PC-3 (cell line): Measurements from ENCODE around the gene SDK2. TPM values are rescaled to one million over a fixed set of nuclear protein-coding genes. Genes with fewer than 3 reads are reported as not detected.

Source experiments
- ATAC-seq: fragments of 200-7000 bp; cut with Tn5 transposase; 2 replicates; pipeline ENCODE4 v1.9.1; 2020; ENCODE audit warnings: mild to moderate bottlenecking, moderate library complexity
- BruUV-seq: library from RNA; stranded (reverse); fragments of 400-500 nt; replicated peaks from 2 replicates; lab custom pipeline; 2021; lab: Mats Ljungman, UMichigan
- CTCF ChIA-PET: fragments of 300-600 bp; sonication (Branson Sonifier 250); formaldehyde crosslinking; loops from one replicate; lab custom pipeline; 2022; ENCODE audit warnings: antibody characterized with exemption; lab: Charles Lee
- POLR2A ChIA-PET: fragments of 300-600 bp; sonication (Branson Sonifier 250); formaldehyde crosslinking; loops from one replicate; lab custom pipeline; 2022; ENCODE audit warnings: antibody characterized with exemption; ENCODE audit not compliant: unreplicated experiment; lab: Charles Lee
- DNase-seq: peaks from one replicate; pipeline ENCODE4 v3.0.0-alpha.2; 2015
- H2AFZ ChIP-seq: fragments of 300-600 bp; sonication (generic); 2 replicates; pipeline ENCODE4 v1.6.0; 2016; ENCODE audit warnings: antibody characterized with exemption, low read length
- H3F3A ChIP-seq: fragments of 300-600 bp; sonication (generic); one replicate; pipeline ENCODE4 v1.6.0; 2017; ENCODE audit warnings: antibody characterized with exemption, low read length, control low read depth, mild to moderate bottlenecking; ENCODE audit not compliant: unreplicated experiment
- H3K27ac ChIP-seq: fragments of 300-600 bp; sonication (generic); 2 replicates; pipeline ENCODE4 v1.5.1; 2016; ENCODE audit warnings: mild to moderate bottlenecking, low read length
- H3K27me3 ChIP-seq: fragments of 300-600 bp; sonication (generic); 2 replicates; pipeline ENCODE4 v1.6.1; 2016; ENCODE audit warnings: low read length, mixed read lengths
- H3K36me3 ChIP-seq: fragments of 300-600 bp; sonication (generic); 2 replicates; pipeline ENCODE4 v1.6.1; 2016; ENCODE audit warnings: low read depth, mixed run types, low read length, mixed read lengths
- H3K4me1 ChIP-seq: fragments of 300-600 bp; sonication (generic); 2 replicates; pipeline ENCODE4 v1.5.1; 2016; ENCODE audit warnings: low read length; ENCODE audit not compliant: insufficient read depth
- H3K4me2 ChIP-seq: fragments of 300-600 bp; sonication (generic); 2 replicates; pipeline ENCODE4 v1.6.0; 2016; ENCODE audit warnings: low read length
- H3K4me3 ChIP-seq: fragments of 300-600 bp; sonication (generic); 2 replicates; pipeline ENCODE4 v1.5.1; 2016; ENCODE audit warnings: mild to moderate bottlenecking, low read length, mixed read lengths
- H3K79me2 ChIP-seq: fragments of 300-600 bp; sonication (generic); 2 replicates; pipeline ENCODE4 v1.6.1; 2017; ENCODE audit warnings: low read length, mixed read lengths
- H3K9ac ChIP-seq: fragments of 300-600 bp; sonication (generic); 2 replicates; pipeline ENCODE4 v1.6.0; 2016; ENCODE audit warnings: mild to moderate bottlenecking, low read length
- H3K9me2 ChIP-seq: fragments of 300-600 bp; sonication (generic); replicated peaks from 2 replicates; pipeline ENCODE4 v1.6.1; 2016; ENCODE audit warnings: mixed run types, low read length, mixed read lengths
- H3K9me3 ChIP-seq: fragments of 300-600 bp; sonication (generic); 2 replicates; pipeline ENCODE4 v1.6.1; 2016; ENCODE audit warnings: low read length, mixed read lengths
- H4K20me1 ChIP-seq: fragments of 300-600 bp; sonication (generic); 2 replicates; pipeline ENCODE4 v1.6.1; 2016; ENCODE audit warnings: low read length, mixed read lengths
- EZH2 ChIP-seq: fragments of 300-600 bp; sonication (generic); IDR thresholded peaks from one replicate; pipeline ENCODE4 v1.6.1; 2017; ENCODE audit warnings: antibody characterized with exemption, mild to moderate bottlenecking, low read length; ENCODE audit not compliant: unreplicated experiment
- EZH2phosphoT487 ChIP-seq: fragments of 300-600 bp; sonication (generic); IDR thresholded peaks from 2 replicates; pipeline ENCODE4 v1.6.1; 2018; ENCODE audit warnings: mild to moderate bottlenecking, antibody characterized with exemption, low read length, borderline replicate concordance
- intact Hi-C: fragments of 100-400 bp; cut with micrococcal nuclease; formaldehyde crosslinking; loops from 2 replicates; pipeline ENCODE4 v1.9.0; 2023
- total RNA-seq: library from RNA; depleted of rRNA; stranded (reverse); fragments of >200 nt; gene quantifications from 2 replicates; pipeline ENCODE4 v1.2.3, GENCODE V29; 2014
- TF ChIP-seq, protein P1 (sequence below): fragments of 300-600 bp; sonication (generic); conservative IDR thresholded peaks from 2 replicates; pipeline ENCODE4 v1.5.1; 2017; ENCODE audit warnings: antibody characterized with exemption, low read depth, mild to moderate bottlenecking, low read length

Gene SDK2
- total RNA-seq, 1 experiment from 2014 or later, result 0.07 TPM

DNA sequence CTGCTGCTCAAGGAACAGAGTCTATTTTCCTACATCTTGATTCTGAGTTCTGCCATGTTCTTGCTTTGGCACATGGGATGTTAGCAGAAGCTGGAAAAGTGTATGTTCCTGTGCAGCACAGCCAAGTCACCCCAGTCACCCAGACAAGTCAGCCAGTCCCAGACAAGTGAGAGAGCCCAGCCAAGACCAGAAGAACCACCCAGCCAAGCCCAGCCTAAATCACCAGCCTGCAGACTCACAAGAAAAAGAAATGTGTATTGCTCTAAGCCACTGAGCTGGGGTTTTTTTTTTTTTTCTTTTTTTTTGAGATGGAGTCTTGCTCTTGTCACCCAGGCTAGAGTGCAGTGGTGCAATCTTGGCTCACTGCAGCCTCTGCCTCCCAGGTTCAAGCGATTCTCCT lies 191.2 kb downstream of the SDK2 start:
- intact Hi-C loops, result no loop called here
- no peaks in the 10 kb centered on the region for H4K20me1 ChIP-seq
- ATAC-seq (no peak), DNase-seq (no peak)
- H3K4me2 ChIP-seq, result no peak overlapping the region
- peaks cover 66% of the 10 kb centered on the region for H3K27me3 ChIP-seq
- no peaks in the 10 kb centered on the region for H3K4me1 ChIP-seq
- no TSS peak for BruUV-seq
- H3K9me3 ChIP-seq, result no peaks in the 10 kb centered on the region
- no peaks in the 10 kb centered on the region for H3K9me2 ChIP-seq
- no peak overlapping the region for H3K4me3 ChIP-seq
- ChIA-PET CTCF (no interaction called here), POLR2A (no interaction called here)
- no peaks in the 10 kb centered on the region for H3F3A ChIP-seq
- no peak for TF ChIP-seq EZH2phosphoT487
- TF ChIP-seq, protein P1, sequence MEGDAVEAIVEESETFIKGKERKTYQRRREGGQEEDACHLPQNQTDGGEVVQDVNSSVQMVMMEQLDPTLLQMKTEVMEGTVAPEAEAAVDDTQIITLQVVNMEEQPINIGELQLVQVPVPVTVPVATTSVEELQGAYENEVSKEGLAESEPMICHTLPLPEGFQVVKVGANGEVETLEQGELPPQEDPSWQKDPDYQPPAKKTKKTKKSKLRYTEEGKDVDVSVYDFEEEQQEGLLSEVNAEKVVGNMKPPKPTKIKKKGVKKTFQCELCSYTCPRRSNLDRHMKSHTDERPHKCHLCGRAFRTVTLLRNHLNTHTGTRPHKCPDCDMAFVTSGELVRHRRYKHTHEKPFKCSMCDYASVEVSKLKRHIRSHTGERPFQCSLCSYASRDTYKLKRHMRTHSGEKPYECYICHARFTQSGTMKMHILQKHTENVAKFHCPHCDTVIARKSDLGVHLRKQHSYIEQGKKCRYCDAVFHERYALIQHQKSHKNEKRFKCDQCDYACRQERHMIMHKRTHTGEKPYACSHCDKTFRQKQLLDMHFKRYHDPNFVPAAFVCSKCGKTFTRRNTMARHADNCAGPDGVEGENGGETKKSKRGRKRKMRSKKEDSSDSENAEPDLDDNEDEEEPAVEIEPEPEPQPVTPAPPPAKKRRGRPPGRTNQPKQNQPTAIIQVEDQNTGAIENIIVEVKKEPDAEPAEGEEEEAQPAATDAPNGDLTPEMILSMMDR, result no peak
- no peak for TF ChIP-seq EZH2
- H3K9ac ChIP-seq, result no peak overlapping the region
- no peaks in the 10 kb centered on the region for H3K36me3 ChIP-seq
- no peak overlapping the region for H3K27ac ChIP-seq
- no peak overlapping the region for H2AFZ ChIP-seq
- H3K79me2 ChIP-seq, result no peaks in the 10 kb centered on the region

DNA sequence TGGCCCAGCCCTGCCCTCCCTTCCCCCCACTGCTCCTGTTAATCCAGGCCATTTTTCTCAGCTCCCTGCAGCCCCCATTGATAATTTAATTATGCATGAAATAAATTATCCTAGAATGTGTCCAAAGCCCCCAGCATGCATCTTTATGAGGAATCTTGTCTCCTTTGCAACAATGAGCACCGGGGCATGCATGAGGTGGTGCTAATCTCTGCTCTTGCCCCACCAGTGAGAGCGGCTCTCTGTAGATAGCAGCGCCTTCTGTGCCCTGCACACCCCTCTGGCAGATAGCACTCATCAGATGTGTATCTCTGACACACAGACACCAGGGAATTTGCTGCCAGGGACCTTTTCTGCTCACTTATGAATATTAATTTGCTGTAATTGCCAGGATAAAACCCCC lies 192.2 kb downstream of the SDK2 start:
- Histone ChIP-seq H3K27me3 (peaks cover 69% of the 10 kb centered on the region), H3K4me2 (no peak overlapping the region), H3K9me2 (no peaks in the 10 kb centered on the region), H3K36me3 (no peaks in the 10 kb centered on the region), H4K20me1 (no peaks in the 10 kb centered on the region), H2AFZ (no peak overlapping the region), H3K9me3 (no peaks in the 10 kb centered on the region), H3F3A (no peaks in the 10 kb centered on the region), H3K79me2 (no peaks in the 10 kb centered on the region), H3K9ac (no peak overlapping the region), H3K4me3 (no peak overlapping the region), H3K4me1 (no peaks in the 10 kb centered on the region), H3K27ac (no peak overlapping the region)
- intact Hi-C loops, result no loop called here
- CTCF ChIA-PET, result no interaction called here
- DNase-seq (no peak), ATAC-seq (no peak)
- no TSS peak for BruUV-seq
- no peak for TF ChIP-seq EZH2phosphoT487
- POLR2A ChIA-PET, result no interaction called here

DNA sequence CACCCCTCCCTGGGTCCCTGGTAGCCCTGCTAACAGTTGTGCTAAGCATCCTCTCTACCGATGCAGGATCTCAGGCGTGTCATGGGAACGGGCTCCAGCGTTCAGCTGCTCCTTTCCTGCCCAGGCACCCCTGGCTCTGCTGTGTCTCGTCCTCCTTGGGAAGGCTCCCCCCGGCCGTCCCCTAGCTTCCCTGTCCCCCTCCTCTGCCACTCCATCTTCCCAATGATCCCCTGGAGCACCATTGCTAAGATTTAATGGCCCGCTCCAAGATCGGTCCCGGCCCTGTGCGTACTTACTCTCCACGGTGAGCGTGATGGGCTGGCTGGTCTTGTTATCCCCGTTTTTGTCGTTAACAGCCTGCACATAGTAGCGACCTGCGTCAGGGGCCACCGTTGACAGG lies 196.9 kb downstream of the SDK2 start:
- ATAC-seq (no peak), DNase-seq (no peak)
- ChIA-PET POLR2A (no interaction called here), CTCF (no interaction called here)
- Histone ChIP-seq H3K36me3 (no peaks in the 10 kb centered on the region), H3K4me2 (no peak overlapping the region), H4K20me1 (no peaks in the 10 kb centered on the region), H3K79me2 (no peaks in the 10 kb centered on the region), H3K27ac (no peak overlapping the region), H3K9me3 (no peaks in the 10 kb centered on the region), H2AFZ (no peak overlapping the region), H3F3A (no peaks in the 10 kb centered on the region), H3K4me3 (no peak overlapping the region), H3K9ac (no peak overlapping the region), H3K4me1 (no peaks in the 10 kb centered on the region), H3K9me2 (no peaks in the 10 kb centered on the region), H3K27me3 (peaks cover 48% of the 10 kb centered on the region)
- intact Hi-C loops, result no loop called here
- no peak for TF ChIP-seq EZH2phosphoT487
- no peak for TF ChIP-seq EZH2
- TF ChIP-seq, protein P1, result no peak
- BruUV-seq, result no TSS peak
